Mucosa of descending colon (tissue), 3 donors: Measurements from ENCODE around the gene RAD51B. TPM values are rescaled to one million over a fixed set of nuclear protein-coding genes. Genes with fewer than 3 reads are reported as not detected.

Experiments used
- ATAC-seq: fragments of 200-7000 bp; cut with Tn5 transposase; one replicate; pipeline ENCODE4 v1.9.1; 2020; ENCODE audit warnings: mild to moderate bottlenecking, moderate library complexity
- DNase-seq, 3 donors: peaks; one replicate each; pipeline ENCODE4 v3.0.0-alpha.2; 2020
- H3K36me3 ChIP-seq: fragments of 200-600 bp; one replicate; pipeline ENCODE4 v1.8.0; 2021; ENCODE audit warnings: low read depth, mild to moderate bottlenecking
- H3K4me1 ChIP-seq: fragments of 200-600 bp; one replicate; pipeline ENCODE4 v1.8.0; 2021; ENCODE audit warnings: low read depth, mild to moderate bottlenecking
- H3K4me3 ChIP-seq: fragments of 200-600 bp; one replicate; pipeline ENCODE4 v1.8.0; 2021; ENCODE audit warnings: mild to moderate bottlenecking
- H3K9me3 ChIP-seq: fragments of 200-600 bp; one replicate; pipeline ENCODE4 v1.8.0; 2021; ENCODE audit warnings: mild to moderate bottlenecking
- intact Hi-C, 2 donors: fragments of 100-400 bp; cut with DNase I in 1 of 2; cut with micrococcal nuclease in 1 of 2; formaldehyde crosslinking; loops; one replicate each; pipeline versions ENCODE4 v1.11.0 to v1.11.1; 2022; cut with DNase I, micrococcal nuclease
- total RNA-seq, 3 donors: library from RNA; stranded (reverse); fragmentation: NEBNext Ultra II Directional in 2 of 3; extraction: Animal tissue kit (Norgen Biotek cat#: 25700) in 2 of 3; gene quantifications; one replicate each; pipeline versions ENCODE4 v1.2.1 to v1.2.4, GENCODE V29; 2021 to 2023
- TF ChIP-seq, protein P1 (sequence below): fragments of 200-600 bp; IDR thresholded peaks from one replicate; pipeline ENCODE4 v1.8.0; 2022; ENCODE audit warnings: antibody characterized with exemption, mild to moderate bottlenecking
- donor health status: DM: no; HTN: no; CAD: no; lungs with moderate emphysema.
- donor health status: DM: no; HTN: no; CAD: no.
- donor health status: DM: no; HTN: yes; CAD: no.

RAD51B gene
- total RNA-seq, 3 donors from 2014 or later: 15.8 to 23.3 (median 20.9) TPM

DNA sequence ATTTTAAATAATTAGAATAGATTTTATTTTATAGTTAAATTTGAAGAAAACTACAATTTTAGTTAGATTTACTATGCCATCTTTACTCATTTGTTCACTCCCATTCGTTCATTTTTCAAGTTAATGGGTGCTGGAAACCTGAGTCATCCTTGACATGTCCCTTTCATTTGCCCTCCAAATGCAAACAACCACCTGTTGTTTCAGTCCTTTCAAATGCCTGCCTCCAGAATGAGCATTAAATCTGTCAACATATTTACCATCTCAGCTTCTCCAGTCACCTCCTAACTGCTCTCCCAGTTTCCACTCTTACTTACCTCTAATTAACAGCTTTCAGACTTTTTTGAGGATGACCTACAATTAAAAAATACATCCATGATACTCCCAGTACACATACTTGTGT lies 375.5 kb downstream of the RAD51B start:
- DNase-seq: no peak

DNA sequence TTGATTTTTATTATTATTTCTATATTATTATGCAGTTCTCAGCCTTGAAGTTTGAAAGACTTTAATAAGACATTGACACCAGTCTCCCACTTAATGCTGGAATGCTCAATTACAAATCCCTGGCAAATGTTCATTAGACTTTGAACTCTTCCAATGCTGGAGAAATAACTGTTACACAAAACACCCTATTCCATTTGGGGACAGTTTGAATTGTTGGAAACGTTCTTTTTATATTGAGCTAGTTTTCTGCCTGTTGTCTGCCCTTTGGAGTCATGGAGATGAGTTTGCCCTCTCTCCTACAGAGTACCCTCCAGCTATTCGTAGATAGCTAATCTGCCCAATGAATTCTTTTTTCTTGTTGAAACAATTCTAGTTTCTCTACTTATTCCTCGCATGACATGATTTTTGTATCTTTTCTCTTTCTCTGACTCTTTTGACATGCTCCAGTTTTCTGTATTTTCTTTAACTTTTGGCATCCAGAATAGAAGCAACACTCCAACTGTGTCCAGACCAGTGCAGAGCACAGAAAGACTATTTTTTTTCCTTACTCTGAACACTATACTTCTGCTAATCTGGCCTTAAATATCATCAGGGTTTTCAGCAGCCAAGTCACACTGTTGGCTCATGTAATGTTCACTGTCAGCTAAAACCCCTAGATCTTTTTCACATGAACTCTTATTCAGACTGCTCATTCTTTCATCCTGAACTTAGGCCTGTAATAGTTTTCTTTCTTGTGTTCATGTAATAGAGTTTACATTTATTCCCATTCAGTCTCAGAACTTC lies 379.3 kb downstream of the RAD51B start:
- TF ChIP-seq, protein P1, sequence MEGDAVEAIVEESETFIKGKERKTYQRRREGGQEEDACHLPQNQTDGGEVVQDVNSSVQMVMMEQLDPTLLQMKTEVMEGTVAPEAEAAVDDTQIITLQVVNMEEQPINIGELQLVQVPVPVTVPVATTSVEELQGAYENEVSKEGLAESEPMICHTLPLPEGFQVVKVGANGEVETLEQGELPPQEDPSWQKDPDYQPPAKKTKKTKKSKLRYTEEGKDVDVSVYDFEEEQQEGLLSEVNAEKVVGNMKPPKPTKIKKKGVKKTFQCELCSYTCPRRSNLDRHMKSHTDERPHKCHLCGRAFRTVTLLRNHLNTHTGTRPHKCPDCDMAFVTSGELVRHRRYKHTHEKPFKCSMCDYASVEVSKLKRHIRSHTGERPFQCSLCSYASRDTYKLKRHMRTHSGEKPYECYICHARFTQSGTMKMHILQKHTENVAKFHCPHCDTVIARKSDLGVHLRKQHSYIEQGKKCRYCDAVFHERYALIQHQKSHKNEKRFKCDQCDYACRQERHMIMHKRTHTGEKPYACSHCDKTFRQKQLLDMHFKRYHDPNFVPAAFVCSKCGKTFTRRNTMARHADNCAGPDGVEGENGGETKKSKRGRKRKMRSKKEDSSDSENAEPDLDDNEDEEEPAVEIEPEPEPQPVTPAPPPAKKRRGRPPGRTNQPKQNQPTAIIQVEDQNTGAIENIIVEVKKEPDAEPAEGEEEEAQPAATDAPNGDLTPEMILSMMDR: no peak
- ATAC-seq (no peak), DNase-seq (no peak)
- Histone ChIP-seq H3K36me3 (no peaks in the 10 kb centered on the region), H3K9me3 (no peaks in the 10 kb centered on the region), H3K4me3 (no peak overlapping the region), H3K4me1 (no peaks in the 10 kb centered on the region)
- intact Hi-C loops: no loop called here

More for the DNA sequence above, 375.5 kb downstream of the RAD51B start:
- Histone ChIP-seq H3K36me3 (peaks cover 5% of the 10 kb centered on the region), H3K9me3 (no peaks in the 10 kb centered on the region), H3K4me3 (no peak overlapping the region), H3K4me1 (peaks cover 14% of the 10 kb centered on the region)
- ATAC-seq: no peak
- TF ChIP-seq, protein P1: no peak
- intact Hi-C loops: no loop called here

DNA sequence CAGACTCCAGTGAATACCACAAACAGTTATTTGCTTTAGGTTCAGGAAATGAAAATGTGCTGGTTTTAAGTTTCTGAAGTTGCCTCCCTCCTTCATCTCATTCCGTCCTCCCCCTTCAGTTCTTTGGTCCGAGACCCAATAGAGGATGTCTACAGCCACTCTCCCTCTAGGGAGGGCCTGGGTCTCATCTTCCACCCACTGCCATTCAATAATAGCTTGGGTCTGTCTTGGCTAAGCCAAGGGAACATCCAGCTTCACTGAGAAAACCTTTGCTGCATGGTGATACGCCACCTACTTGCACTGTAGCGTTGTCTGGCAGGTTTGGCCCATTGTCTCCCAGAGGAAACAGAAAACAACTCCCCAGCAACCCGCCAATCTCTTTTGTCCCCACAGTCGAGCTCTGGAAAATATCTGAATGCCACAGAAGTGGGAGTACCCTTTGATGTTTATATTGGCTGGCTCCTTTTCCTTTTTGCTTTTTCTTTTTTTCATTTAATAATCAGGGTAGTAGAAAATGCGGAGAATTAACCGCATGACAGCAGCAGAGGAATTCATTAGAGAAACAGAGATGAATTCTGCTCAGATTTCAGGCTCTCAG lies 380.1 kb downstream of the RAD51B start:
- TF ChIP-seq, protein P1: no peak
- Histone ChIP-seq H3K9me3 (no peaks in the 10 kb centered on the region), H3K4me3 (no peak overlapping the region), H3K4me1 (no peaks in the 10 kb centered on the region), H3K36me3 (no peaks in the 10 kb centered on the region)
- DNase-seq (no peak), ATAC-seq (no peak)
- intact Hi-C loops: no loop called here

DNA sequence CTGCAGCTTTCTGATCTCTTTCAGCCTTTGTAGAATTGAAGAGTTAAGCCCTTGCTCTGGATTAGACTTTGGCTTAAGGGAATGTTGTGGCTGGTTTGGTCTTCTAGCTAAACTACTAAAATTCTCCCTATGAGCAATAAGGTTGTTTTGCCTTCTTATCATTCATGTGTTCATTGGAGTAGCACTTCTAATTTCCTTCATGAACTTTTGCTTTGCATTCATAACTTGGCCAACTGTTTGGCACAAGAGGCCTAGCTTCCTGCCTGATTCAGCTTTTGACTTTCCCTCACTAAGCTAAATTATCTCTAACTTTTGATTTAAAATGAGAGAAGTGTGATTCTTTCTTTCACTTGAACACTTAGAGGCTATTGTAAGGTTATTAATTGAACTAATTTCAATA lies 384.3 kb downstream of the RAD51B start:
- Histone ChIP-seq H3K4me1 (no peaks in the 10 kb centered on the region), H3K4me3 (no peak overlapping the region), H3K36me3 (no peaks in the 10 kb centered on the region), H3K9me3 (no peaks in the 10 kb centered on the region)
- DNase-seq: no peak
- intact Hi-C loops: no loop called here
- TF ChIP-seq, protein P1: no peak
- no peak for ATAC-seq

DNA sequence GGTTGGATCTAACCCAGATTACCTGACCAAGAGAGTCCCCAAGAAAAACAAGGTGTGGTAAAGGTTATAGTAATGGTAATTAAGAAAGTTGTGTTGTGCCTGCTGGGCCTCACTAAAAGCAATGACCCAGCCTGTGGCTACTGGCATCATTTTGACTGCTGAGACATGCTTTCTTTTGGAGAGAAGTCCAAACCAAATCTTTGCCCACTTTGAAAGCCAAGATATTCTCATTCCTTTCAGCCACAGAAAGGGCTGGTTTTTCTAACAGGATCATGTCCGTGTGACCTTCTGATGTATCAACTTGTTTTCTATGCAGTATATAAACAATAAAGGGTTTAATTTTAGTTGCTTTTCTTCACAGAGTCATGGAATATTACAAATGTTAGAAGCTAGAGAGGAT lies 388.6 kb downstream of the RAD51B start:
- TF ChIP-seq, protein P1: no peak
- Histone ChIP-seq H3K36me3 (no peaks in the 10 kb centered on the region), H3K9me3 (no peaks in the 10 kb centered on the region), H3K4me1 (peaks cover 13% of the 10 kb centered on the region), H3K4me3 (no peak overlapping the region)
- DNase-seq (no peak), ATAC-seq (no peak)
- intact Hi-C loops: no loop called here
